ENCODE measurements around the gene ITGA3.

ITGA3 gene

DNA sequence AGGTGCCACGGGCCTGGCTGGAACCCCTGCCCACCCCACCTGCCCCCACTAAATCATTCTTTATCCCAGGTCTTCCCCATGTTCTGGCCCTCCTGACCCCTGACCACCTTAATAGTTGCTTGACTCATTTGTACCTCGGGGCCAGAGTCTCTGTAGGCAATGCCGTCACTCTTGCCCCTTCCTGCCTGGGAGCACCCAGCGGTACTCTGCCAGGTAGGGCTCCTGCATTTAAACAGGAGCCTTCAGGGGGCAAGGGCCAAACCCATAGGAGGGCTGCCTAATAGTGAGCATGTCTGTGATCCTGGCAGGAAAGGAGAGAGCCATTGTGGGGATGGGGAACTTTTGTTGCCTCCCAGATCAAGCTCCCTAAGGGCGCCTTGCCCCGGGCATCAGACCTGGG lies 8.8 kb upstream of the ITGA3 start:
- in situ Hi-C loops (cut with HindIII; ENCODE audit: low sequenced_read_pairs): no loop called here

DNA sequence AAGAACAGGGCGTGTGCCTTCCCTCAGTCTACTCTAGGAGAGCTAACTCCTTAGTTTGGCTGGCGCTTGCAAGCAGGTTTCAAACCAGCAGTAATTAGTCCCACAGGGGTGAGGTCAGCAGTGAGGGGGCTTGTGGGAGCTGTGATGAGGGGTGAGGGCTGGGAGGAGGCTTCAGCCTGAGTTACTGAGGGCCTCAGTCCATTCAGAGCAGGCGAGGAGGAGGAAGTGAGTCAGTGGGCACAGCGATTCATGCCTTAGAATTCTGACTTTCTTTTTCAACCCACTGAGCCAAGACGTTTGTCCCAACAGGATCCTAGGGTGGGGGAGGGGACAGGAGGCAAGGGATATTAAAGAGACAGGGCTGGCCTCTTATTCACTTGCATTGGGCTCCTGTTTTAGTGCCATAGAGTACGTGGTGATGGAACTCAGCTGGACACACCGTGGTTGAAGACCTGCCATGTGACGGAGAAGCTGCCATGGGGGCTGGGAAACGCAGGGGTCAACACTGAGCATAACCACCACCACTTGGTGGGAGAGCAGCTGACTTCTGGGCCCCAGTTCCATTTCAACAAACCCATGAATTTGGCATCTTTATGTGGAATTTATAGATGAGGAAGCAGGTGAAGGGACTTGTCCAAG lies 8.3 kb upstream of the ITGA3 start:
- TF ChIP-seq, protein P1, sequence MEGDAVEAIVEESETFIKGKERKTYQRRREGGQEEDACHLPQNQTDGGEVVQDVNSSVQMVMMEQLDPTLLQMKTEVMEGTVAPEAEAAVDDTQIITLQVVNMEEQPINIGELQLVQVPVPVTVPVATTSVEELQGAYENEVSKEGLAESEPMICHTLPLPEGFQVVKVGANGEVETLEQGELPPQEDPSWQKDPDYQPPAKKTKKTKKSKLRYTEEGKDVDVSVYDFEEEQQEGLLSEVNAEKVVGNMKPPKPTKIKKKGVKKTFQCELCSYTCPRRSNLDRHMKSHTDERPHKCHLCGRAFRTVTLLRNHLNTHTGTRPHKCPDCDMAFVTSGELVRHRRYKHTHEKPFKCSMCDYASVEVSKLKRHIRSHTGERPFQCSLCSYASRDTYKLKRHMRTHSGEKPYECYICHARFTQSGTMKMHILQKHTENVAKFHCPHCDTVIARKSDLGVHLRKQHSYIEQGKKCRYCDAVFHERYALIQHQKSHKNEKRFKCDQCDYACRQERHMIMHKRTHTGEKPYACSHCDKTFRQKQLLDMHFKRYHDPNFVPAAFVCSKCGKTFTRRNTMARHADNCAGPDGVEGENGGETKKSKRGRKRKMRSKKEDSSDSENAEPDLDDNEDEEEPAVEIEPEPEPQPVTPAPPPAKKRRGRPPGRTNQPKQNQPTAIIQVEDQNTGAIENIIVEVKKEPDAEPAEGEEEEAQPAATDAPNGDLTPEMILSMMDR (IDR thresholded peaks at IDR 0.05; ENCODE audit: low read depth, low read length): no peak
- peak; percentile 80 for DNase-seq (ENCODE audit: low read depth, low spot score)
- in situ Hi-C loops (cut with HindIII; ENCODE audit: low sequenced_read_pairs): no loop called here
- H3K4me3 ChIP-seq (ENCODE audit: low read depth, low read length): no peak overlapping the region

More for the DNA sequence above, 8.8 kb upstream of the ITGA3 start:
- DNase-seq (ENCODE audit: low read depth, low spot score): no peak
- TF ChIP-seq, protein P1 (IDR thresholded peaks at IDR 0.05; ENCODE audit: low read depth, low read length): no peak
- H3K4me3 ChIP-seq (ENCODE audit: low read depth, low read length): no peak overlapping the region

DNA sequence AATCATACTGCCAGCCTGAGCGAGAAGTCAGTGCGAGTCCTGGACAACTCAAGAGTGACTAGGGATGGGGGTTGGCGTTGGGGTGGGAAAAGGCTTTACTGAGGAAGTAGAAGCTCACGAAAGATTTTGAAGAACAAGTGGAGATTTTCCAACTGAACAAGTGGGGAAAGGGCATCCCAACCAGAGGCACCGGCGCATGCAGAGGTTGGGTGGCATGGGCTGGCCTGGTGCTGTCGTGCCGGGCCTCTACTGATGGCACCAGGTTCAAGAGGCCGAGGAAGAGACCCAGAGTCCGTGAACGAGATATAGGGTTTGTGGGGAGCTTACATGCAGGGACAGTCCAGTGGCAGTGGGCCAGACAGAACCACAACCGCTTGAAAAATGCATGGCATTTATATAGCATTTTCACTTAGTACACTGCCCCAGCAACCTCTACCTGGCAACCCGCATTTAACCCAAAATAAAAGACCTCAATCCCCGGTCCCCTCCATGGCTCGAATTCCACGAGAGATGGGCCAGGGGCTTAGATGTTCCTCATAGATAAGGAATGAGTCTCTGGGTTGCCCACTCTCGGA lies 7.7 kb upstream of the ITGA3 start:
- H3K4me3 ChIP-seq (ENCODE audit: low read depth, low read length): no peak overlapping the region
- in situ Hi-C loops (cut with HindIII; ENCODE audit: low sequenced_read_pairs): no loop called here
- TF ChIP-seq, protein P1 (IDR thresholded peaks at IDR 0.05; ENCODE audit: low read depth, low read length): no peak
- DNase-seq (ENCODE audit: low read depth, low spot score): no peak

DNA sequence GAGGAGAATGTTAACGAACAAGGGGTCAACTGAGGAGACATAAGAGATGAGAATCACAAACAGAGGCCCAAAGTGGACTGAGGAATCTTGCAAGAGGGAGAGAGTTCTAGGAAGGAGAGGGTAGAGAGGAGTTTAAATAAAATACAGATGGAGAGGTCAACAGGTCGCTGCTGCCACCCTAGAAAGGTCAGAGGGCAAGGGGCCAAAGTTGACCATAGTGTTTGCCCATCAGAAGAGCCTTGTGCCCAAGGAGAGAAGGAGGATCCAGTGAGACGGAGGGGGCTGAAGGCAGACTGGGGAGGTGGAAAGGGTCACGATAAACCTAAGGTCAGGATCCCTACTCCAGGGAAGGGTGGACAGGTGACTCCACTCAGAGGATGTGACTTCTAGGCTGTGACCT lies 6.9 kb upstream of the ITGA3 start:
- in situ Hi-C loops (cut with HindIII; ENCODE audit: low sequenced_read_pairs): no loop called here
- H3K4me3 ChIP-seq (ENCODE audit: low read depth, low read length): no peak overlapping the region
- no peak for DNase-seq (ENCODE audit: low read depth, low spot score)
- TF ChIP-seq, protein P1 (IDR thresholded peaks at IDR 0.05; ENCODE audit: low read depth, low read length): no peak

DNA sequence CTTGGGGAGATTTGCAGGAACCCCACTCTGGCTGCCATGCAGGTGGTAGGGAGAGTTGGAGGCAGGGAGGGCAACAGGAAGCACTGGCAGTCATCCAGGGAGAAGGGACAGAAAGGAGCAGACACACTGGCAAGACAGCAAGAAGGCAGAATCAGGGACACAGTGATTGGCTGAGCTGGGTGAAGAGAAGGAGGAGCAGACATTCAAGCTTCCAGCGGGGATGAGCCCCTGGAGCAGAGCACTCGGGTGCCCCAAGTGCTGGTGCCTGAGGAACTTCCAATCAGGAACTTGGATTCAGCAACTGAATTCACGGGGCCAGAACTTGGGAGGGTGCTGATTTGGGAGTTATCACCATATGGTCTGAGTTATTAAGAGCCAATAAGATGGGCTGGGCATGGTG lies 6.3 kb upstream of the ITGA3 start:
- no peak for DNase-seq (ENCODE audit: low read depth, low spot score)
- TF ChIP-seq, protein P1 (IDR thresholded peaks at IDR 0.05; ENCODE audit: low read depth, low read length): no peak
- in situ Hi-C loops (cut with HindIII; ENCODE audit: low sequenced_read_pairs): no loop called here
- no peak overlapping the region for H3K4me3 ChIP-seq (ENCODE audit: low read depth, low read length)

DNA sequence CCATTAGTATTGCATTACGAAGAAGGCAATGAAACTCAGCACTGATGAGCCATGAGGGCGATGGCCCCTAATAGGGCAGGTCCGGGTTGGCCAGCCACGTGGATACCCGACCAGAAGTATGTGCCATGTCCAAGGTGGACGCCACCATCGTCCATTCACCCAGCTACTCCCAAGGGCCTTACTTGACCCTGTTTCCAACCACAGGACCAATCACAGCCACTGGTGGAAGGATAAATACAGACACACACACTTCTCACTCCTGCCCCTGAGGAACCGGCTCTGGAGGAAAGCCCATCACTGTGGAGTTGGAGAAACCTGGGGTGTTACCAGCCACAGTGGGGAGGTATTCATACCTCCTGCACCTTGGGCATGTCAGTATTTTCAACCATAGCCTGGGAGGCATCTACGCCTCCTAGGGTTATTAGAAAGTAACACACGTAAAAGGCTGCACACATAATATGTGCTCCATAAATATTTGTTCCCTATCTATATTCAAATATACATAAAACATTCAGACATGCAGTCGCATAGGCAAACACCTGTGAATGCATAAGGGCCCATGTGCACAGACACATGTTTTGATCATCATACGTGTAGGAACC lies 5.4 kb upstream of the ITGA3 start:
- TF ChIP-seq, protein P1 (IDR thresholded peaks at IDR 0.05; ENCODE audit: low read depth, low read length): no peak
- peak; percentile 29 for DNase-seq (ENCODE audit: low read depth, low spot score)
- H3K4me3 ChIP-seq (ENCODE audit: low read depth, low read length): no peak overlapping the region
- in situ Hi-C loops (cut with HindIII; ENCODE audit: low sequenced_read_pairs): no loop called here

Data from astrocyte of the spinal cord (primary cell).